ENCODE results near the gene PANK3.
"Not testable (repeated sequence)": the region's sequence is repeated elsewhere in the genome, so short reads cannot be mapped to it uniquely, and the experiment has no call there.

The PANK3 gene

GRCh38 chr5:168607946-168608345 is 28.8 kb upstream of the PANK3 start:
- Mint-ChIP-seq H3K27me3 (peaks cover 9% of the 10 kb centered on the region), H3K9me3 (no peaks in the 10 kb centered on the region), H3K36me3 (ENCODE audit: insufficient read depth) (peaks cover 2% of the 10 kb centered on the region), H3K4me1 (peaks cover 4% of the 10 kb centered on the region), H3K27ac (ENCODE audit: low read depth) (no peak overlapping the region), H3K4me3 (no peak overlapping the region)
- ATAC-seq (replicated peaks; ENCODE audit: extremely low read depth, poor library complexity, severe bottlenecking) (no peak), DNase-seq (ENCODE audit: low spot score in 2 of 2) (no peak)

DNA sequence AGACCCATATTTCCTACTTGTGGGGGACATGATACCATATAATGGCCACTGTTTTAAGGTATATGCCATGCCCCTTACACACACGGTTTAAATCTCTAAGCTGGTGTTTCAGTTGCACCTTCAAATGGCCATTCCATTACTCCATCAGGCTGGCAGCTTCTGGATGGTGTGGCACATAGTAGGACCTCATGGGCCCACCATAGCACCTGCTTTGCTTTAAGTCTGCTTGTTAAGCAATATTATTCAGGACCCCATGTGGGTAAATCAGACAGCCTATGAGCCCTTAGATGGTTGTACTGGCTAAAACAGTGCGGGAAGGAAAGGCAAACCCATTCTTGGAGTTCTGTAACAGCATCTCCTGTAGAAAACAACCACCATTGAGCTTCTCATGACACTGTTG is 27.4 kb upstream of the PANK3 start:
- Mint-ChIP-seq H3K36me3 (ENCODE audit: insufficient read depth) (peaks cover 2% of the 10 kb centered on the region), H3K27ac (ENCODE audit: low read depth) (no peak overlapping the region), H3K4me3 (no peak overlapping the region), H3K9me3 (no peaks in the 10 kb centered on the region), H3K27me3 (peaks cover 15% of the 10 kb centered on the region), H3K4me1 (no peaks in the 10 kb centered on the region)
- ATAC-seq (replicated peaks; ENCODE audit: extremely low read depth, poor library complexity, severe bottlenecking) (no peak), DNase-seq (ENCODE audit: low spot score in 2 of 2) (no peak)

- H3K27ac Mint-ChIP-seq (ENCODE audit: low read depth), result no peak overlapping the region
- no peaks in the 10 kb centered on the region for H3K4me1 Mint-ChIP-seq
- H3K27me3 Mint-ChIP-seq, result peaks cover 19% of the 10 kb centered on the region
- no peak for ATAC-seq (replicated peaks; ENCODE audit: extremely low read depth, poor library complexity, severe bottlenecking)
- H3K9me3 Mint-ChIP-seq, result no peaks in the 10 kb centered on the region
- no peak for DNase-seq (ENCODE audit: low spot score in 2 of 2)
- H3K4me3 Mint-ChIP-seq, result no peak overlapping the region
- peaks cover 2% of the 10 kb centered on the region for H3K36me3 Mint-ChIP-seq (ENCODE audit: insufficient read depth)
Observed at GRCh38 chr5:168604436-168604835, 25.3 kb upstream of the PANK3 start.

- H3K4me1 Mint-ChIP-seq, result no peaks in the 10 kb centered on the region
- no peak overlapping the region for H3K27ac Mint-ChIP-seq (ENCODE audit: low read depth)
- no peak for DNase-seq (ENCODE audit: low spot score in 2 of 2)
- H3K27me3 Mint-ChIP-seq, result peaks cover 19% of the 10 kb centered on the region
- H3K36me3 Mint-ChIP-seq (ENCODE audit: insufficient read depth), result peaks cover 4% of the 10 kb centered on the region
- H3K4me3 Mint-ChIP-seq, result no peak overlapping the region
- H3K9me3 Mint-ChIP-seq, result no peaks in the 10 kb centered on the region
- ATAC-seq (replicated peaks; ENCODE audit: extremely low read depth, poor library complexity, severe bottlenecking), result no peak
Observed at GRCh38 chr5:168603746-168604145, 24.6 kb upstream of the PANK3 start.

GRCh38 chr5:168602517-168602916 is 23.3 kb upstream of the PANK3 start:
- peaks cover 5% of the 10 kb centered on the region for H3K36me3 Mint-ChIP-seq (ENCODE audit: insufficient read depth)
- H3K27ac Mint-ChIP-seq (ENCODE audit: low read depth), result no peak overlapping the region
- H3K4me3 Mint-ChIP-seq, result no peak overlapping the region
- peaks cover 30% of the 10 kb centered on the region for H3K27me3 Mint-ChIP-seq
- DNase-seq (ENCODE audit: low spot score in 2 of 2), result no peak
- no peaks in the 10 kb centered on the region for H3K9me3 Mint-ChIP-seq
- no peaks in the 10 kb centered on the region for H3K4me1 Mint-ChIP-seq
- no peak for ATAC-seq (replicated peaks; ENCODE audit: extremely low read depth, poor library complexity, severe bottlenecking)

DNA sequence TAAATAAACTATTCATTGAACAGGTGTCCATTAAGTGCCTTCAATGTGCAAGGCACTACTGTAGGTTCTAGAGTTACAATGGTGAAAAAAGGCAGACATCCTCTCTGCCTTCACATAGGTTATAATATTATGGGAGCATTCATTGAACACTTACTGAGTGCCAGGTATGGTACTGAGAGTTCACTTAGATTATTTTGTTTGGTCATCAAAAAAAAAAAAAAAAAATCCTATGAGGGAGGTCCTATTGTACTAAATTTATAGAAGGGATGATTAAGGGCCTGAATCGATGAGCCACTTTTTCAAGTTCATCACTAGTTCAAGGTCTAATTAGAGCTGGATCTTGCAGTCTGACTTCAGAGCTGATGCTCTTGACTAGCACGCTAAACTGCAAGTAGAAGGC is 22.8 kb upstream of the PANK3 start:
- DNase-seq (ENCODE audit: low spot score in 2 of 2) (no peak), ATAC-seq (replicated peaks; ENCODE audit: extremely low read depth, poor library complexity, severe bottlenecking) (no peak)
- H3K27ac Mint-ChIP-seq (ENCODE audit: low read depth), result no peak overlapping the region
- H3K4me1 Mint-ChIP-seq, result no peaks in the 10 kb centered on the region
- no peaks in the 10 kb centered on the region for H3K9me3 Mint-ChIP-seq
- H3K27me3 Mint-ChIP-seq, result peaks cover 35% of the 10 kb centered on the region
- H3K36me3 Mint-ChIP-seq (ENCODE audit: insufficient read depth), result peaks cover 5% of the 10 kb centered on the region
- no peak overlapping the region for H3K4me3 Mint-ChIP-seq

DNA sequence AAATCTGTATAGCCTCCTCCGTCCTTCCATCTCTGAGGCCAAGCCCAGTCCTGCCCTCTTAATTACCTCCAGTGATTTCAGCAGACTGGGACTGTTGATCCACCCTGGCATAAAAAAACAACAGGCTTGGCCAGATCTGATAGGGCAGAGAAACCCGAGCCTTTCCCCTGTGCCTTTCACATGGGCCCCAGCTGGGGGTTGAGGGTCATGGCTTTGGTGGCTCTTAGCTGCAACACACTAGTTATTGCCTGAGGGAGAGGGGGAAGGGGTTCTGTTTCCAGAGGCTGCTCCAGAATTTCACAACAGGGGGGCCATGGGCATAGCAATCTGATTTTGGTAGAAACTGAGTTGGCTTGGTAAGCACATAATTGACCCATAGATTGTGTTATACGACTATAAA is 21.2 kb upstream of the PANK3 start:
- Mint-ChIP-seq H3K36me3 (ENCODE audit: insufficient read depth) (peaks cover 5% of the 10 kb centered on the region), H3K27ac (ENCODE audit: low read depth) (no peak overlapping the region), H3K4me1 (no peaks in the 10 kb centered on the region), H3K27me3 (peaks cover 51% of the 10 kb centered on the region), H3K4me3 (no peak overlapping the region), H3K9me3 (no peaks in the 10 kb centered on the region)
- ATAC-seq (replicated peaks; ENCODE audit: extremely low read depth, poor library complexity, severe bottlenecking) (no peak), DNase-seq (ENCODE audit: low spot score in 2 of 2) (no peak)

- H3K27me3 Mint-ChIP-seq, result peaks cover 57% of the 10 kb centered on the region
- H3K27ac Mint-ChIP-seq (ENCODE audit: low read depth), result no peak overlapping the region
- ATAC-seq (replicated peaks; ENCODE audit: extremely low read depth, poor library complexity, severe bottlenecking) (no peak), DNase-seq (ENCODE audit: low spot score in 2 of 2) (no peak)
- H3K4me3 Mint-ChIP-seq, result no peak overlapping the region
- no peaks in the 10 kb centered on the region for H3K4me1 Mint-ChIP-seq
- peaks cover 5% of the 10 kb centered on the region for H3K36me3 Mint-ChIP-seq (ENCODE audit: insufficient read depth)
- H3K9me3 Mint-ChIP-seq, result no peaks in the 10 kb centered on the region
Observed at GRCh38 chr5:168599826-168600225, 20.7 kb upstream of the PANK3 start.

DNA sequence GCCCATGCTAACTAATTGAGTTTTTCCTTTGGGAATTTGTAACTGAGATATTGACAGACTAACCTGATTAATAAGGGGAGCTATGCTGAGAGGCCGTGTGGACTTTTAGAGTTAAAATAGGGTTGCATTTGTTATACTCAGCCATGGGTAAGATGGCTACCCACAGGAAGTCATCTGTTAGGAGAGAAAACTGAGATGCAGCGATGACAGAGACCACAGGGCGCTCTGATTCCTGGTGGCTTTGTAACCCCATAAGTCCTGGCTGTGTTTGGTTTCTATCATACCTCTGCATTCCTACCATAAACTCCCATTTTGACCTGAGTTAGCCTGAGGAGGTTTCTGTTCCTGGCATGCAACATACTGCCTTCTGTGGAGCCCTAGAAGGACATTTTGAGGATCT is 19.5 kb upstream of the PANK3 start:
- Mint-ChIP-seq H3K9me3 (no peaks in the 10 kb centered on the region), H3K27me3 (peaks cover 62% of the 10 kb centered on the region), H3K27ac (ENCODE audit: low read depth) (no peak overlapping the region), H3K4me3 (no peak overlapping the region), H3K4me1 (no peaks in the 10 kb centered on the region), H3K36me3 (ENCODE audit: insufficient read depth) (peaks cover 3% of the 10 kb centered on the region)
- DNase-seq (ENCODE audit: low spot score in 2 of 2), result no peak
- no peak for ATAC-seq (replicated peaks; ENCODE audit: extremely low read depth, poor library complexity, severe bottlenecking)

- no peaks in the 10 kb centered on the region for H3K9me3 Mint-ChIP-seq
- peaks cover 61% of the 10 kb centered on the region for H3K27me3 Mint-ChIP-seq
- peaks cover 3% of the 10 kb centered on the region for H3K36me3 Mint-ChIP-seq (ENCODE audit: insufficient read depth)
- DNase-seq (ENCODE audit: low spot score in 2 of 2) (no peak), ATAC-seq (replicated peaks; ENCODE audit: extremely low read depth, poor library complexity, severe bottlenecking) (no peak)
- no peaks in the 10 kb centered on the region for H3K4me1 Mint-ChIP-seq
- H3K27ac Mint-ChIP-seq (ENCODE audit: low read depth), result no peak overlapping the region
- no peak overlapping the region for H3K4me3 Mint-ChIP-seq
Observed at GRCh38 chr5:168596927-168597326, 17.8 kb upstream of the PANK3 start.

GRCh38 chr5:168596122-168596521 is 17.0 kb upstream of the PANK3 start:
- H3K27ac Mint-ChIP-seq (ENCODE audit: low read depth); H3K4me1 Mint-ChIP-seq; H3K36me3 Mint-ChIP-seq (ENCODE audit: insufficient read depth); H3K4me3 Mint-ChIP-seq; H3K9me3 Mint-ChIP-seq; ATAC-seq (replicated peaks; ENCODE audit: extremely low read depth, poor library complexity, severe bottlenecking); DNase-seq (ENCODE audit: low spot score in 2 of 2): not testable (repeated sequence)
- H3K27me3 Mint-ChIP-seq, result peaks cover 53% of the 10 kb centered on the region

- H3K9me3 Mint-ChIP-seq, result no peaks in the 10 kb centered on the region
- H3K4me3 Mint-ChIP-seq, result no peak overlapping the region
- ATAC-seq (replicated peaks; ENCODE audit: extremely low read depth, poor library complexity, severe bottlenecking) (no peak), DNase-seq (ENCODE audit: low spot score in 2 of 2) (no peak)
- no peak overlapping the region for H3K27ac Mint-ChIP-seq (ENCODE audit: low read depth)
- no peaks in the 10 kb centered on the region for H3K4me1 Mint-ChIP-seq
- H3K27me3 Mint-ChIP-seq, result peaks cover 57% of the 10 kb centered on the region
- no peaks in the 10 kb centered on the region for H3K36me3 Mint-ChIP-seq (ENCODE audit: insufficient read depth)
Observed at GRCh38 chr5:168592014-168592368, 12.8 kb upstream of the PANK3 start.

- Mint-ChIP-seq H3K36me3 (ENCODE audit: insufficient read depth) (no peaks in the 10 kb centered on the region), H3K4me3 (no peak overlapping the region), H3K27me3 (peaks cover 56% of the 10 kb centered on the region), H3K27ac (ENCODE audit: low read depth) (no peak overlapping the region), H3K4me1 (no peaks in the 10 kb centered on the region), H3K9me3 (no peaks in the 10 kb centered on the region)
- DNase-seq (ENCODE audit: low spot score in 2 of 2), result no peak
- no peak for ATAC-seq (replicated peaks; ENCODE audit: extremely low read depth, poor library complexity, severe bottlenecking)
Observed at GRCh38 chr5:168591302-168592013, 12.3 kb upstream of the PANK3 start.

All from central memory CD8-positive, alpha-beta T cell (primary cell).